Thyroid gland (tissue), 4 donors: ENCODE data around the gene ABI3BP. TPM values are rescaled to one million over a fixed set of nuclear protein-coding genes. Genes with fewer than 3 reads are reported as not detected.

Experiments used
- DNase-seq, 2 donors: peaks; one replicate each; pipeline ENCODE4 v3.0.0-alpha.2; 2019
- H3K27ac ChIP-seq, 3 donors: fragments of 200-600 bp; sonication (generic); 1 replicate in 2 of 3; 2 replicates in 1 of 3; pipeline ENCODE4 v1.5.1; 2016 to 2019; ENCODE audit warnings: mild to moderate bottlenecking in 1 of 3, moderate library complexity in 1 of 3
- H3K27me3 ChIP-seq: fragments of 200-600 bp; sonication (generic); one replicate; pipeline ENCODE4 v1.5.1; 2019
- H3K36me3 ChIP-seq, 2 donors: fragments of 200-600 bp; sonication (generic); one replicate each; pipeline ENCODE4 v1.5.1; 2016 to 2019
- H3K4me1 ChIP-seq, 2 donors: fragments of 200-600 bp; sonication (generic); one replicate each; pipeline ENCODE4 v1.5.1; 2017 to 2019
- H3K4me3 ChIP-seq, 3 donors: fragments of 200-600 bp; sonication (generic); replicated peaks in 1 of 3; 1 replicate in 2 of 3; 2 replicates in 1 of 3; pipeline ENCODE4 v1.5.1; 2016; ENCODE audit warnings: mild to moderate bottlenecking in 1 of 3
- H3K9me3 ChIP-seq: fragments of 200-600 bp; sonication (generic); one replicate; pipeline ENCODE4 v1.5.1; 2017
- POLR2A ChIP-seq, 2 donors: fragments of 450-650 bp; IDR thresholded peaks; one replicate each; pipeline ENCODE4 v1.6.1; 2017; ENCODE audit warnings: antibody characterized with exemption in 2 of 2, mild to moderate bottlenecking in 2 of 2, moderate library complexity in 1 of 2
- WGBS, 2 donors: methylation state at CpG; one replicate each; pipeline ENCODE4 v1.1.5; 2017; 5-methylcytosine and 5-hydroxymethylcytosine counted together
- intact Hi-C: fragments of 100-400 bp; cut with DNase I; formaldehyde crosslinking; loops from one replicate; pipeline ENCODE4 v1.15.1; 2023
- total RNA-seq, 4 donors: library from RNA; depleted of rRNA; stranded (reverse); fragments of >200 nt; gene quantifications; one replicate each; pipeline ENCODE4 v1.2.3, GENCODE V29; 2016
- TF ChIP-seq, protein P1 (sequence below), 6 experiments: fragments of 200-600 bp in 3 of 6; fragments of 450-650 bp in 3 of 6; sonication (generic) in 3 of 6; IDR thresholded peaks; one replicate each; pipeline ENCODE4 v1.5.1; 2016 to 2019; ENCODE audit warnings: antibody characterized with exemption in 6 of 6, mild to moderate bottlenecking in 2 of 6, inconsistent platforms in 1 of 6, moderate library complexity in 1 of 6

Gene ABI3BP
- total RNA-seq, 4 donors from 2014 or later, result 68.7 to 133 (median 96.8) TPM

DNA sequence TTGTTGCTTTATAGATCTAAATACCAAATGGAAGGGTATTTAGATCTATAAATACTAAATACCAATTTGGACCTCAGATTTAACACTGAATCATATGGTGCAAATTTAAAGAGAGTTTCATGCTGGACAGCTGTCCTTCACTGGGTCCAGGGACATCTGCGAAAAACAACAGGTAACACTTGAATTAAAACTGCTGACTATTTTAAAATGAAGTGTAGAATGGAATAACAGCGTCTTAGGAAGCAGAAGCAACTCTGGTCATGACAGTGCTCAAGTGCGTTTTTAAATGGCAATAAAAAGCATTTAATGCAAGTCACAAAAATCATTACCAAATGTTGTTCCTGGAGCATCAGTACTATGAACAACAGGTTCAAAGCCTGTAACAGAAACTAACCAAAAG lies 177.6 kb downstream of the ABI3BP start:
- Histone ChIP-seq H3K27me3 (no peaks in the 10 kb centered on the region), H3K9me3 (no peaks in the 10 kb centered on the region), H3K4me1 (no peaks in the 10 kb centered on the region), H3K27ac (no peak overlapping the region), H3K4me3 (no peak overlapping the region), H3K36me3 (no peaks in the 10 kb centered on the region)
- intact Hi-C loops, result no loop called here
- DNase-seq, result no peak
- 94 to 95% methylated on average over 3 of the region's 3 CpGs for WGBS, 2 donors
- TF ChIP-seq POLR2A (IDR thresholded peaks at IDR 0.05), result no peak
- TF ChIP-seq, protein P1, sequence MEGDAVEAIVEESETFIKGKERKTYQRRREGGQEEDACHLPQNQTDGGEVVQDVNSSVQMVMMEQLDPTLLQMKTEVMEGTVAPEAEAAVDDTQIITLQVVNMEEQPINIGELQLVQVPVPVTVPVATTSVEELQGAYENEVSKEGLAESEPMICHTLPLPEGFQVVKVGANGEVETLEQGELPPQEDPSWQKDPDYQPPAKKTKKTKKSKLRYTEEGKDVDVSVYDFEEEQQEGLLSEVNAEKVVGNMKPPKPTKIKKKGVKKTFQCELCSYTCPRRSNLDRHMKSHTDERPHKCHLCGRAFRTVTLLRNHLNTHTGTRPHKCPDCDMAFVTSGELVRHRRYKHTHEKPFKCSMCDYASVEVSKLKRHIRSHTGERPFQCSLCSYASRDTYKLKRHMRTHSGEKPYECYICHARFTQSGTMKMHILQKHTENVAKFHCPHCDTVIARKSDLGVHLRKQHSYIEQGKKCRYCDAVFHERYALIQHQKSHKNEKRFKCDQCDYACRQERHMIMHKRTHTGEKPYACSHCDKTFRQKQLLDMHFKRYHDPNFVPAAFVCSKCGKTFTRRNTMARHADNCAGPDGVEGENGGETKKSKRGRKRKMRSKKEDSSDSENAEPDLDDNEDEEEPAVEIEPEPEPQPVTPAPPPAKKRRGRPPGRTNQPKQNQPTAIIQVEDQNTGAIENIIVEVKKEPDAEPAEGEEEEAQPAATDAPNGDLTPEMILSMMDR (IDR thresholded peaks at IDR 0.05), result no peak

GRCh38 chr3:100813828-100814227 lies 179.4 kb downstream of the ABI3BP start:
- no peak for DNase-seq
- Histone ChIP-seq H3K4me3 (no peak overlapping the region), H3K36me3 (no peaks in the 10 kb centered on the region), H3K4me1 (no peaks in the 10 kb centered on the region), H3K27me3 (no peaks in the 10 kb centered on the region), H3K9me3 (no peaks in the 10 kb centered on the region), H3K27ac (no peak overlapping the region)
- intact Hi-C loops, result no loop called here
- TF ChIP-seq POLR2A (IDR thresholded peaks at IDR 0.05), result no peak
- TF ChIP-seq, protein P1 (IDR thresholded peaks at IDR 0.05), result no peak
- WGBS, 2 donors, result 93 to 94% methylated on average over 2 of the region's 2 CpGs

DNA sequence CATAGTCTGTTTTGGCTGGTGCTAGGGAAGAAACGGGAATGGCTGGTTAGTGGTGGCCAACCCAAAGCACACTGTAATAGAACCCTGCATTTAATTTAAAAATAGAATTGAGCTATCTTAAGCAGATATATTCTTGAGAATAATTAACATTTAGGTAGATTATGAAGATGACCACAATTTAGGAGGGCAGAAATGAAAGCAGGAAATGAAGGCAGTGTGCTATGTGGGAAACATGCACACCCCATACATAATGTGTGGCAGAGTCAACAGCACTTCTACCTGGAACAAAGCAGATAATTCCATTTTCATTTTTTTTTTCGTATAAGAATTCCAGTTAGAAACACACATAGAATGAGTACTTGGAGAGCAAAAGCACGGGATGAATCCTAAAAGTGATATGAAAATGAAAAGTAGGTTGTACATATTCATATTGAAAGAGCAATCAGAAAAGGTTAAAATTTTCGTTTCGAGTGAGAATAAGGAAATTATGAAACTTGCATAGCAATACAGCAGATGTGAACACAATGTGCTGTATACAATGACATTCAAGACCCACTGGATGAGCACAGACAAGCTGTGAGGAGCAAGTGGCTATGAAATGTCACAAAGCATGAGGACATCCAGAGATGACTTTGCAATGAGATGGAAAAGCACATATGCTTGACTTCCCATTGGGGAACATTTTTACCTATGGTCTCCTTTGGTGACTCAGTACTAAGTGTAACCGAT lies 181.3 kb downstream of the ABI3BP start:
- TF ChIP-seq, protein P1 (IDR thresholded peaks at IDR 0.05), result no peak
- no peak for TF ChIP-seq POLR2A (IDR thresholded peaks at IDR 0.05)
- Histone ChIP-seq H3K27me3 (no peaks in the 10 kb centered on the region), H3K36me3 (no peaks in the 10 kb centered on the region), H3K4me3 (no peak overlapping the region), H3K27ac (no peak overlapping the region), H3K4me1 (no peaks in the 10 kb centered on the region), H3K9me3 (no peaks in the 10 kb centered on the region)
- intact Hi-C loops, result no loop called here
- no peak for DNase-seq
- 88 to 92% methylated on average over 6 of the region's 6 CpGs for WGBS, 2 donors

GRCh38 chr3:100810671-100811070 lies 182.6 kb downstream of the ABI3BP start:
- DNase-seq, result no peak
- no peaks in the 10 kb centered on the region for H3K4me1 ChIP-seq
- WGBS, 2 donors, result 89 to 90% methylated on average over 1 of the region's 1 CpG
- no peaks in the 10 kb centered on the region for H3K9me3 ChIP-seq
- intact Hi-C loops, result no loop called here
- no peak for TF ChIP-seq POLR2A (IDR thresholded peaks at IDR 0.05)
- TF ChIP-seq, protein P1 (IDR thresholded peaks at IDR 0.05), result no peak
- no peak overlapping the region for H3K4me3 ChIP-seq
- H3K36me3 ChIP-seq, result no peaks in the 10 kb centered on the region
- no peaks in the 10 kb centered on the region for H3K27me3 ChIP-seq
- no peak overlapping the region for H3K27ac ChIP-seq

GRCh38 chr3:100804631-100805030 lies 188.6 kb downstream of the ABI3BP start:
- WGBS, 2 donors, result 83 to 85% methylated on average over 2 of the region's 2 CpGs
- no peaks in the 10 kb centered on the region for H3K36me3 ChIP-seq
- DNase-seq, result no peak
- H3K4me1 ChIP-seq, result no peaks in the 10 kb centered on the region
- H3K27ac ChIP-seq, result no peak overlapping the region
- H3K9me3 ChIP-seq, result no peaks in the 10 kb centered on the region
- intact Hi-C loops, result no loop called here
- H3K4me3 ChIP-seq, result no peak overlapping the region
- no peaks in the 10 kb centered on the region for H3K27me3 ChIP-seq
- TF ChIP-seq, protein P1 (IDR thresholded peaks at IDR 0.05), result no peak
- TF ChIP-seq POLR2A (IDR thresholded peaks at IDR 0.05), result no peak
